Measurements from ENCODE around the gene MARVELD2. TPM values are rescaled to one million over a fixed set of nuclear protein-coding genes. Genes with fewer than 3 reads are reported as not detected.
"Not testable (repeated sequence)": the region's sequence is repeated elsewhere in the genome, so short reads cannot be mapped to it uniquely, and the experiment has no call there.

Gene MARVELD2
- total RNA-seq, 1 donor from 2014 or later = 10.1 TPM

GRCh38 chr5:69462170-69462569, 47.3 kb downstream of the MARVELD2 start:
- Histone ChIP-seq H3K79me2 (ENCODE audit: insufficient read depth, low read length) (no peaks in the 10 kb centered on the region), H3K36me3 (ENCODE audit: insufficient read depth, low read length) (no peaks in the 10 kb centered on the region), H2AFZ (ENCODE audit: low read depth, low read length) (no peak overlapping the region), H3K27ac (ENCODE audit: low read depth, low read length) (no peak overlapping the region), H3K4me3 (ENCODE audit: insufficient read depth, low read depth, low read length) (no peak overlapping the region), H4K20me1 (ENCODE audit: insufficient read depth, low read length) (no peaks in the 10 kb centered on the region), H3K27me3 (ENCODE audit: insufficient read depth, low read length) (no peaks in the 10 kb centered on the region), H3K4me2 (ENCODE audit: low read length) (no peak overlapping the region), H3K4me1 (ENCODE audit: insufficient read depth, low read length) (no peaks in the 10 kb centered on the region), H3K9ac (ENCODE audit: low read length) (no peak overlapping the region), H3K9me3 (ENCODE audit: insufficient read depth, low read depth, low read length) (no peaks in the 10 kb centered on the region)
- no peak overlapping the region for H3K4me3 Mint-ChIP-seq (ENCODE audit: unreplicated experiment)
- TF ChIP-seq CTCF (IDR thresholded peaks at IDR 0.05; ENCODE audit: insufficient read depth, low read depth, low read length) (no peak), EZH2 (IDR thresholded peaks at IDR 0.05; ENCODE audit: insufficient read depth, low read length) (no peak)
- FAIRE-seq (no peak), DNase-seq (ENCODE audit: low read depth) (no peak)
- H3K9me3 Mint-ChIP-seq (ENCODE audit: unreplicated experiment) = no peaks in the 10 kb centered on the region
- H3K27me3 Mint-ChIP-seq (ENCODE audit: low read depth, unreplicated experiment) = peaks cover 6% of the 10 kb centered on the region
- no peak overlapping the region for H3K27ac Mint-ChIP-seq (ENCODE audit: unreplicated experiment)
- H3K36me3 Mint-ChIP-seq (ENCODE audit: low read depth, unreplicated experiment) = no peaks in the 10 kb centered on the region
- no peaks in the 10 kb centered on the region for H3K4me1 Mint-ChIP-seq (ENCODE audit: low read depth, unreplicated experiment)

GRCh38 chr5:69466375-69466774, 51.5 kb downstream of the MARVELD2 start:
- H3K27ac Mint-ChIP-seq (ENCODE audit: unreplicated experiment); H3K27me3 ChIP-seq (ENCODE audit: insufficient read depth, low read length): not testable (repeated sequence)

GRCh38 chr5:69467442-69468225, 52.7 kb downstream of the MARVELD2 start:
- no peaks in the 10 kb centered on the region for H3K27me3 ChIP-seq (ENCODE audit: insufficient read depth, low read length)
- peaks cover 5% of the 10 kb centered on the region for H3K9me3 Mint-ChIP-seq (ENCODE audit: unreplicated experiment)
- TF ChIP-seq EZH2 (IDR thresholded peaks at IDR 0.05; ENCODE audit: insufficient read depth, low read length) (no peak), CTCF (IDR thresholded peaks at IDR 0.05; ENCODE audit: insufficient read depth, low read depth, low read length) (no peak)
- H3K4me3 Mint-ChIP-seq (ENCODE audit: unreplicated experiment) = no peak overlapping the region
- no peaks in the 10 kb centered on the region for H3K4me1 Mint-ChIP-seq (ENCODE audit: low read depth, unreplicated experiment)
- H2AFZ ChIP-seq (ENCODE audit: low read depth, low read length) = no peak overlapping the region
- no peaks in the 10 kb centered on the region for H3K9me3 ChIP-seq (ENCODE audit: insufficient read depth, low read depth, low read length)
- no peak overlapping the region for H3K27ac Mint-ChIP-seq (ENCODE audit: unreplicated experiment)
- H4K20me1 ChIP-seq (ENCODE audit: insufficient read depth, low read length) = no peaks in the 10 kb centered on the region
- no peak overlapping the region for H3K9ac ChIP-seq (ENCODE audit: low read length)
- no peak overlapping the region for H3K27ac ChIP-seq (ENCODE audit: low read depth, low read length)
- H3K4me2 ChIP-seq (ENCODE audit: low read length) = no peak overlapping the region
- no peak for FAIRE-seq
- no peak overlapping the region for H3K4me3 ChIP-seq (ENCODE audit: insufficient read depth, low read depth, low read length)
- H3K36me3 ChIP-seq (ENCODE audit: insufficient read depth, low read length) = no peaks in the 10 kb centered on the region
- peaks cover 4% of the 10 kb centered on the region for H3K27me3 Mint-ChIP-seq (ENCODE audit: low read depth, unreplicated experiment)
- H3K36me3 Mint-ChIP-seq (ENCODE audit: low read depth, unreplicated experiment) = no peaks in the 10 kb centered on the region
- H3K79me2 ChIP-seq (ENCODE audit: insufficient read depth, low read length) = no peaks in the 10 kb centered on the region
- no peaks in the 10 kb centered on the region for H3K4me1 ChIP-seq (ENCODE audit: insufficient read depth, low read length)
- DNase-seq (ENCODE audit: low read depth) = no peak

More at GRCh38 chr5:69466375-69466774, 51.5 kb downstream of the MARVELD2 start:
- not testable (repeated sequence) for H3K79me2 ChIP-seq (ENCODE audit: insufficient read depth, low read length); DNase-seq (ENCODE audit: low read depth); H3K4me3 Mint-ChIP-seq (ENCODE audit: unreplicated experiment); H3K27ac ChIP-seq (ENCODE audit: low read depth, low read length); H3K4me1 ChIP-seq (ENCODE audit: insufficient read depth, low read length); H3K9ac ChIP-seq (ENCODE audit: low read length); H3K4me1 Mint-ChIP-seq (ENCODE audit: low read depth, unreplicated experiment); H2AFZ ChIP-seq (ENCODE audit: low read depth, low read length); H3K36me3 Mint-ChIP-seq (ENCODE audit: low read depth, unreplicated experiment); H3K9me3 Mint-ChIP-seq (ENCODE audit: unreplicated experiment); H3K4me3 ChIP-seq (ENCODE audit: insufficient read depth, low read depth, low read length); H3K36me3 ChIP-seq (ENCODE audit: insufficient read depth, low read length); H3K9me3 ChIP-seq (ENCODE audit: insufficient read depth, low read depth, low read length); FAIRE-seq; H4K20me1 ChIP-seq (ENCODE audit: insufficient read depth, low read length); H3K4me2 ChIP-seq (ENCODE audit: low read length); H3K27me3 Mint-ChIP-seq (ENCODE audit: low read depth, unreplicated experiment)

Measured in astrocyte (in vitro differentiated cells and primary cell).